ENCODE results near the gene TMSB4X.

Gene TMSB4X

DNA sequence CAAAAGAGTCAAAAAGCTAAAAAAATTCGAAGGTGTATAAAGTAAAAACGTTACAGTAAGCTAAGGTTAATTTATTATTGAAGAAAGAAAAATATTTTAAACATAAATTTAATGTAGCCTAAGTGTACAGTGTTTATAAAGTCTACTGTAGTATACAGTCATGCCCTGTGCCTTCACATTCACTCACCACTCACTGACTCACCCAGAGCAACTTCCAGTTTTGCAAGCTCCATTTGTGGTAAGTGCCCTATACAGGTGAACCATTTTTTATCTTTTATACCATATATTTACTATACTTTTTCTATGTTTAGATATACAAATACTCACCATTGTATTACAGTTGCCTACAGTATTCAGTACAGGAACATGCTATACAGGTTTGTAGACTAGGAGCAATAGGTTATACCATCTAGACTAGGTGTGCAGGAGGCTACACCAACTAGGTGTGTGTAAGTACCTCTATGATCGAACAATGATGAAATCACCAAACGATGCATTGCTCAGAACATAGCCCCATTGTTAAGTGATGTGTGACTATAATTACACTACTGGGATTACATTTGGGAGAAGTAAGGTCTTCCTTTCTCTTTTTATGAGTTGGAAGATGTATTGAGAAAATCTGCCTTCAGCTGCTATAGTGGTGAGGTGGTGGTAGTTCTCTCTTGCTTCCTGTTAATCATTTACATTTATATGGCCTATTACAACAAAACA lies 27.2 kb downstream of the TMSB4X start:
- TF ChIP-seq FOXP2 (optimal IDR thresholded peaks at IDR 0.05; ENCODE audit: borderline replicate concordance, extremely low read depth, extremely low read length, insufficient read depth) (no peak), SIN3A (IDR thresholded peaks at IDR 0.05; ENCODE audit: borderline replicate concordance, insufficient read depth, low read length) (no peak), TAF1 (IDR thresholded peaks at IDR 0.05; ENCODE audit: borderline replicate concordance, insufficient read depth, low read length) (no peak), POLR2AphosphoS5 (IDR thresholded peaks at IDR 0.05; ENCODE audit: low read depth, low read length) (no peak)
- TF ChIP-seq, protein P1, sequence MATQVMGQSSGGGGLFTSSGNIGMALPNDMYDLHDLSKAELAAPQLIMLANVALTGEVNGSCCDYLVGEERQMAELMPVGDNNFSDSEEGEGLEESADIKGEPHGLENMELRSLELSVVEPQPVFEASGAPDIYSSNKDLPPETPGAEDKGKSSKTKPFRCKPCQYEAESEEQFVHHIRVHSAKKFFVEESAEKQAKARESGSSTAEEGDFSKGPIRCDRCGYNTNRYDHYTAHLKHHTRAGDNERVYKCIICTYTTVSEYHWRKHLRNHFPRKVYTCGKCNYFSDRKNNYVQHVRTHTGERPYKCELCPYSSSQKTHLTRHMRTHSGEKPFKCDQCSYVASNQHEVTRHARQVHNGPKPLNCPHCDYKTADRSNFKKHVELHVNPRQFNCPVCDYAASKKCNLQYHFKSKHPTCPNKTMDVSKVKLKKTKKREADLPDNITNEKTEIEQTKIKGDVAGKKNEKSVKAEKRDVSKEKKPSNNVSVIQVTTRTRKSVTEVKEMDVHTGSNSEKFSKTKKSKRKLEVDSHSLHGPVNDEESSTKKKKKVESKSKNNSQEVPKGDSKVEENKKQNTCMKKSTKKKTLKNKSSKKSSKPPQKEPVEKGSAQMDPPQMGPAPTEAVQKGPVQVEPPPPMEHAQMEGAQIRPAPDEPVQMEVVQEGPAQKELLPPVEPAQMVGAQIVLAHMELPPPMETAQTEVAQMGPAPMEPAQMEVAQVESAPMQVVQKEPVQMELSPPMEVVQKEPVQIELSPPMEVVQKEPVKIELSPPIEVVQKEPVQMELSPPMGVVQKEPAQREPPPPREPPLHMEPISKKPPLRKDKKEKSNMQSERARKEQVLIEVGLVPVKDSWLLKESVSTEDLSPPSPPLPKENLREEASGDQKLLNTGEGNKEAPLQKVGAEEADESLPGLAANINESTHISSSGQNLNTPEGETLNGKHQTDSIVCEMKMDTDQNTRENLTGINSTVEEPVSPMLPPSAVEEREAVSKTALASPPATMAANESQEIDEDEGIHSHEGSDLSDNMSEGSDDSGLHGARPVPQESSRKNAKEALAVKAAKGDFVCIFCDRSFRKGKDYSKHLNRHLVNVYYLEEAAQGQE (IDR thresholded peaks at IDR 0.05; ENCODE audit: insufficient read depth in 1 of 2, low read depth in 2 of 2, low read length in 2 of 2) = no peak

DNA sequence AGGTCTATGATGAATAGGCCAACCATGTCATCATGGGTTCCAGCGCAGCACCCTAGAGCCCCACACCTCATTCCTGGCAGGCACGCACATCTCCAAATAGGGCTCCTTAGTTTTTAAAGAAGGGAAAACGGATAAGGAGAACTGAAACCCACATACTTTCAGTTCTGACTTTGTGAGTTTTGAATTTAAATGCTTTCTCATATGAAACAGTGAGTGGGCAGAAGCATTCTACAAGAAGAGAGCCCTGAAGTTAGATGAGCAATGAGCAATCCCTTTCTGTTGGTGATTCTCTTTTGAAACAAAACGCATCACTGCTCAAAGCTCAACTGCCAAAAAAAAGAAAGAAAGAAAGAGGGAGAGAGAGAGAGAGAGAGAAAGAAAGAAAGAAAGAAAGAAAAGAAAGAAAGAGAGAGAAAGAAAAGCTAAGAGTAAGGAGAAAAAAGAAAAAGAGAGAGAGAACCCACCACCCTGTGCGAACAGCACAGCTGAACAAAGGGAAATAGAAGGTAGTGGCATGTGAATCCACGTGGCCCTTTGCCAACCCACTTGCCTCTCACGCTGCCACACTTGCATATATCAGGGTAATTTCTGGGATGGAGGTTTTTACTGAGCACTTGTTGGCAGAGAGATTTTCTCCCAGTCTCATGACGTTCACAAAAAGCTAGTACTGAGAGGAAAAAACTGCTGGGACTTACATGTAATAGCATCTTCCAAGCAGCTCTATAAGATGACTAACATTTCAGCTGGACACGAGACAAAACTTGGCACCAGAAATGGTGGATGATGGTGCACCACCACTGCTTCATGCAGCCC lies 31.0 kb downstream of the TMSB4X start:
- TF ChIP-seq TAF1 (IDR thresholded peaks at IDR 0.05; ENCODE audit: borderline replicate concordance, insufficient read depth, low read length) = no peak
- TF ChIP-seq POLR2AphosphoS5 (IDR thresholded peaks at IDR 0.05; ENCODE audit: low read depth, low read length) = no peak
- TF ChIP-seq, protein P1 (IDR thresholded peaks at IDR 0.05; ENCODE audit: insufficient read depth in 1 of 2, low read depth in 2 of 2, low read length in 2 of 2) = no peak
- no peak for TF ChIP-seq SIN3A (IDR thresholded peaks at IDR 0.05; ENCODE audit: borderline replicate concordance, insufficient read depth, low read length)
- TF ChIP-seq FOXP2 (optimal IDR thresholded peaks at IDR 0.05; ENCODE audit: borderline replicate concordance, extremely low read depth, extremely low read length, insufficient read depth) = no peak

DNA sequence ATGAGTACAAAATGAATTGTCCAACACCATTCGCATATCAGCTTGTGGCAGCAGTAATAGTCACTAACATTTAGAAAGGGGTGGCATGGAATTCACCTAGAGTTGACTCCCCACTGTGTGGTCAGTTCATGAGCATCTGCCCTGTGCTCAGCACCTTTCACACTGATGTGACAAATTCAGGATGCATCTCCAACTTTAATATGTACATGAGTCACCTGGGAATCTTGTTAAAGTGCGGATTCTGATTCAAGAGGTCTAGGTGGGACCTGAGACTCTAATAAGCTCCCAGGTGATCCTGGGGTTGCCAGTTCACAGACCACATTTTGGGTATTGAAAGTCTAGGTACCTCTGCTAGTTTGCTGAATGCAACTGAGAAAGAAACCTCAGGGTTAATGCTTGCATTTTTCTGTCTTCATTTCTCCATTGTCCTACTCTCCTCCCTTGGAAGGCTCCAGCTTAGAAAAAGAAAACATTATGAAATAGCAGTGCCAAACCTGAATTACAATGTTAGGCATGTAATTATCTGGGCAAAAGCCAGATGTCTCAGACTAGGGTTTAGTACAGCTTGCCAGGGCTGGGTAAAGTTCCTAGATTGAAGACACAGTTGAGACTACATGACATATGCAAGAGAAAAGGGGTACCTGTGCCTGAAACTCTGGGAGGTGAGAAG lies 32.7 kb downstream of the TMSB4X start:
- TF ChIP-seq TAF1 (IDR thresholded peaks at IDR 0.05; ENCODE audit: borderline replicate concordance, insufficient read depth, low read length) = no peak
- TF ChIP-seq POLR2AphosphoS5 (IDR thresholded peaks at IDR 0.05; ENCODE audit: low read depth, low read length) = no peak
- TF ChIP-seq, protein P1 (IDR thresholded peaks at IDR 0.05; ENCODE audit: insufficient read depth in 1 of 2, low read depth in 2 of 2, low read length in 2 of 2) = no peak
- TF ChIP-seq SIN3A (IDR thresholded peaks at IDR 0.05; ENCODE audit: borderline replicate concordance, insufficient read depth, low read length) = no peak
- TF ChIP-seq FOXP2 (optimal IDR thresholded peaks at IDR 0.05; ENCODE audit: borderline replicate concordance, extremely low read depth, extremely low read length, insufficient read depth) = no peak

DNA sequence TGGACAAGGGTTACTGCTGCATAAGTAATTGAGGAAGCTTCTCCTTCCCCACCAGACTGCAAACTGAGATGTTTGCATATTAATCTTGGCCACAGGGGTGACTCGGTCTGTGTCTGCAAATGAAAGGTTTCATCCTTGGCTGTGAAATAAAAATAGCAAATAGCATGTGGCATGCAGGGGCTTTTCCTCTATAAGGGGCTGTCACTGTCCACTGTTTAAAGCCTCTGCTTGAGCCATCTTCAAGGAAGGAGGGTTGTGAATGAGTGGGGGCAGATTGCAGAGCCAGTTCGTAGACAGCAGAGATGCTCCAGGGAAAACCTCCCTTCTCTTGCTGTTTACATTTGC lies 33.3 kb downstream of the TMSB4X start:
- TF ChIP-seq FOXP2 (optimal IDR thresholded peaks at IDR 0.05; ENCODE audit: borderline replicate concordance, extremely low read depth, extremely low read length, insufficient read depth) (no peak), TAF1 (IDR thresholded peaks at IDR 0.05; ENCODE audit: borderline replicate concordance, insufficient read depth, low read length) (no peak), SIN3A (IDR thresholded peaks at IDR 0.05; ENCODE audit: borderline replicate concordance, insufficient read depth, low read length) (no peak), POLR2AphosphoS5 (IDR thresholded peaks at IDR 0.05; ENCODE audit: low read depth, low read length) (no peak)
- TF ChIP-seq, protein P1 (IDR thresholded peaks at IDR 0.05; ENCODE audit: insufficient read depth in 1 of 2, low read depth in 2 of 2, low read length in 2 of 2) = peak in 1 of 2 experiments; percentile 80; a peak in 2 of 4 replicates
